GM18511 (cell line): ENCODE results near the gene KCNK10.

ENCODE experiments used
- ATAC-seq: cut with Tn5 transposase; IDR thresholded peaks from one replicate; pipeline ENCODE4 v1.9.1; 2021; ENCODE audit warnings: mild to moderate bottlenecking, moderate library complexity; ENCODE audit not compliant: unreplicated experiment

Gene KCNK10

DNA sequence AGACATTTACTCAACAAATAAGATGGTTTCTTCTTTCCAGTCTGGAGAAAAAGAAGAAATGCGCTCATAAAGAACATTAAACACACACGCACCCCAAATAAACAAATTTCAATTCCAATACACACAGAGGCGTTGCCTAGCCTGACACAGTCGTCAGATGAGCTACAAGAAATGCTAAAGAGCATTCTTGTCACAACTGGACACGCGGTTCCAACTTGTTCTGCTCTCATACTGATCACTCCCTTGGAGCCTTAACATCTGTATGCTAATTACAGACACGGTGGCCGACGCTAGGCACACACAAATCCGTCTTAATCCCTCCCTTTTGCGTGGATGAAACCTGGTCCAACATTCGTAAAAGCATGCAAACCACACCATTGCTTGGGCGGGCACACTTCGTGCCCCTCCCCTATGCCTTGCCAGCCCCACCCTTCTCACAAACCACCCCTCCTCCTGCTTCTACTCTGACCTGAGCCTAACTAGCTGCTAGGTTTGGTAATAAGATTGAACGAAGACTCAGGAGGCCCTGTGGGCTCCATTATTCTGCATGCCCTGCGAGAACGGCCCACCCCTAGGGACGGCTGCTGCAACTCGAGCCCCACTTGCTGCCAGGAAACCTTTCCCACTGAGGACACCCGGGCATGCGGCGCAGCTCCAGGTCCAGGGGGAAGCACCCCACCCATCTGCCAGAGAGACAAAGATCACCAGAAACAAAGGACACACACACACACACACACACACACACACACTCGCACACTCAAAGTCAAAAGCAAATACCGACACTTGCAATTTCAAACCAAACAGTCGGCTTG is 1.2 kb downstream of the KCNK10 start:
- no peak for ATAC-seq

DNA sequence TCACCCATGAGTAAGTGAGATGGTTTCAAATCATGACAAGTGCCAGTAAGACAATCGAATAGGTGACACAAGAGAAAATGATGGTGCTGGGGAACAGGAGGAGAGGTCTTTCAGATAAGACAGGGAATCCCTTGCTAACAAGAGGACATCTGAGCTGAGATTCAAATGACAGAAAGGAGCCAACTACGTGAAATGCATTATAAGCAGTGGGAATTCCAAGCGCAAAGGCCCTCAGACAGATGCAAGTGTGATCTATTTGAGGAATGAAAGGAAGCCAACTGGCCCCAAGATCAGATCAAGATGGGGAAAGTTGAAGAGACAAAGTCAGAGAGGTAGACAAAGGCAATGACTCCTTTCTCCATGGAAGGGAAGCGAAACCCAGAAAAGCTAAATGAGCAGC is 4.7 kb downstream of the KCNK10 start:
- no peak for ATAC-seq

DNA sequence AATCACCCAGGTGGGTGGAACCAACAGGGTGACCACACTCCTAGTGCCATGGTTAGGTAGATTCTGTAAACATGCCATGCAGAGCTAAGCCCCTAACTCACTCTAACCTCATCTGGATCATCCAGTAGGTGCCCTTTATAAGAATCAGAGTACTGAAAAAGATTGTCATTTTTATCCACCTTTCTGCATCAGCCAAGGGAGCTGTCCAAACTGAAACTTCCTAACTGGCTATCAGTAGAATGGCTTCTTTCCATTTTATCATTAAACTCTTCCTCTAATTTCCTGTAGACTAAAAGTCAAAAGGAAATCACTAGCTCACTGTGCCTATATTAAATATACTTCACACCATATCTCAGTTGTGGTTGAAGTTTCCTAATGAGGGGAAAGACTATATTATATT is 6.5 kb downstream of the KCNK10 start:
- no peak for ATAC-seq

DNA sequence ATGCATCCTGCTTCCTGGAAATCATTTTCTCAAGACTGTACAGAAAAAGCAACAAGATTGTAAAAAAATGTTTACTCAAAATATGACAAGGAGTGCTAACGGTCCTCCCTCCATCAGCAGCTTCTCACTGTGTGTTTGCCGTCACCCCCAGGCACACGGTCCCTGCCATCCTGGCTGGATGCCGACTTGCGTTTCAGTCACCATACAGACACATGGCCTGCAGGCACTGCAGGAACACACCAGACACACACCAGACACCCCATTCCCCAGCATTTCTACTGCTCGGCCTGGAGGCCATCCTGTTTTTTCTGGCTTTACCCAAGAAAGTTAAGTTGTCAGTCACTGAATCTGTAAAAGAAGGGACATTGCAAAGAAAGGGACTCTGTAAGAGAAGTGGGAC is 10.8 kb downstream of the KCNK10 start:
- no peak for ATAC-seq

DNA sequence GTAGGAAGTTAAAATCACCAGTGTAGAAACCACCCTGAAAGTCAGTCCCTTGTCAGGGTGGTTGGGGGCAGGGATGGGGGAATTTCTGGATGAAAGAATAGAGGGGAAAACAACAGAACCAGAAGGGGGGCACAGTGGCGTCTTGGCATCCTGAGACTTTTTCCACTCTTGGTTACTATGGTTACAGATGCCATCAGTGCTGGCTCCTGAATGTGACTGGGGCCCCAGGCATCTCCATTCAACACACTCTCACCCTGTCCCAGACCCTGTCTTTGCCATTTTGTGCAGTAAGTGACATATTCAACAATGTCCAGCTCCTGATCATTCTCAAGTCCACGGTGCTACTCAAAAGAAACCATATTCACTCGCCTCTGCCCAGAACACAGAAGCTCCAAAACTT is 11.3 kb downstream of the KCNK10 start:
- no peak for ATAC-seq

DNA sequence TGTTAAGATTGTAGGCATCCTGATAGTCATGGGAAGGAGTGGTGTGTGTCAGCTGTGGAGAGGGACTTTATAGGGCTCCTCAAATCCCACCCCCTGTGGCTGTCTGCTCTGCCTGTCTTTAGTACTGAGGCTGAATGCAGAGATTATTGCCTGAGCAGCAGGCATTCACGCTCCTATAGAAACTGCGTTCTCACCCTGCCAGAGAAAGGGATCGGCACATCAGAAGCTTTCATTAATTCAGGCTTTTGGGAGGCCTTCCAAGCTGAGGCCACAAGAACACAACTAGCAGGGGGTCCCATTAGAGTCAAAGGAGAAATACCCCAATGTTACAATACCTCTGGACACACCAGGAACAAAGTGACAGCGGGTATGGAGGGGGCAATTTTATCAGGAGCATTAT is 12.6 kb downstream of the KCNK10 start:
- no peak for ATAC-seq

DNA sequence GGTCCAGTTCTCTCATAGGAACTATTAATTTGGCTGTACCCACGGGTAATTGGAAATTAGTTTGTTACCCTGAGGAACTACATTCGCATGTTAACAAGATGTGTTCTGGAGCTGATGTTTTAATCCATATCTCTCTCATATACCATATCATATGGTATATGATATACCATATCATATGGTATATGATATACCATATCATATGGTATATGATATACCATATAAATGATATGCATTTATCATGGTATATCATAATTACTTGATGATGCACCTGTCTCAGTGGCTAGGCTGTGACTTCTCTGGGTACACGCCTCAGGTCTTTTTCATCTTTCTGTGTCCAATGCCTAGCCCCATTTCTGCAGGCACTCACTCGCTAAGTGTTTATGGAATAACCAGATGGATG is 13.0 kb downstream of the KCNK10 start:
- no peak for ATAC-seq

DNA sequence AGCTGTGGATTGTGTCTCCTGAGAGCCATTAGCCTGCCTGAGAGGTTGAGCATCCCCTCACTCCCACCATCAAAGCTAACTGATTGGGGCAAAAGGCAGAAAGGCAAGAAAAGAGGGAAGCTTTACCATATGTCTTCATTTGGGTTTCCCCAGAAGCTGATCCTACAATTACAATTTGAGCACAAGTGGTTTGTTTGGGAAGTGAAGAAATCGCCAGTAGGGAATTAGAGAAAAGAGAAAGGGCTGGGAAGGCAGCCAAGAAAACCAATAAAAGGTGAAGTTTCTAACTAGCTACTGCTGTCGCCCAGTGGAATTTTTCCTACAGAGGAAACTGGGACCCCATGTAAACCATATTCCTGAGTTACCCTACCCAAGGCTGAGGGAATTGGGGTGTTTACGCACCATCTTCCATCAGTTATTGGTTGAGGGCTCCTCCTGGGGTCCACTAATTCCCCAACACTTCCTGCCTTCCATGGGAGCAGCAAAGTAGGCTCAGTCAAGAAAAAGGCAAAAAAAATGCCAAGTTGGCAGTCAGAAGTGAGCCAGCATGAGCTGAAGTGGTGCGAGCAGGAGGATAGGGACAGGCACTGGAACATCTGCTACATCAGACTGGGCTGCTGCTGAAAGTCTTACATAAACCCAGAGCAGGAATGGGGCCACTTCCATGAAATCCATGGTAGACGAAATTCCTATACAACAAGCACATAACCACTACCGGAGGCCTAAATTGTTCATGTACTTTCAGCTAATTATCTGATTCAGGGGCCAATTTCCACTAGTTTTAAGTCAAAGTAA is 17.3 kb downstream of the KCNK10 start:
- ATAC-seq: no peak

DNA sequence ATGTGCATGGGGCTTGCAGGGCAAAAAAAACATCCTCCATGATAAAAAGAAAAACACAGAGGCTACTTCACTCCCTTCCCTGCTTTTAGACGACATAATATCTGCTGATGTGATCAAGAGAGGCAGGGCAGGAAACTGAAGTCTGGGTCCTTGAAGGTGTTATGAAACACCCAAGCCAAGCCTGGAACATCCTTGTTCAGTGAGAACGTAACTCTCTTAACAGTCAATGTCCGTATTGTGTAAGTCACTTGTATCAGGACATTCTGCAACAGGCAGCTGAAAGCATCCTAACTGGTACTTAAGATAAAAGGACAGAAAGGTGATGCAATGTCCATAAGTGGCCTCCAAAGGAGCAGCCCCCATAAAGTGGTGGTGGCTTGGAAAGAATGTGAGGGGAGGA is 20.0 kb downstream of the KCNK10 start:
- ATAC-seq: no peak

DNA sequence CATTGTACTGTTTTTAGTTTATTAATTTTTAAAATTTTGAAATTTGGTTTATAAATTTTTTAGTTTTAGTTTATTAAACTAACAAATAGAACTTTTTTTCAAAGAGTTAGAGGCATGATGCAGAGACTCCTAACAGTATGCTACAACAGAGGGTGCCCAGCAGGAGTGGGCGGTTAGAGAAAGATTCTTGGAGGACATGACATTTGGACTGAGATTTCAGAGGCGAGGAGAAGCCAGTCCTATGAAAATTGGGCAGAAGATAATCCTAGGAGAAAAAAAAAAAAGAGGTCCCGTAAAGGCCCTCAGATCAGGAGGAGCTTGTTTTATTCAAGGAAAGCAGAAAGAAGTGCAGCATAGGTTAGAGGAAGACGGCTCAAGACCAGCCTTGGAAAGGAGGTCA is 21.7 kb downstream of the KCNK10 start:
- ATAC-seq: no peak

DNA sequence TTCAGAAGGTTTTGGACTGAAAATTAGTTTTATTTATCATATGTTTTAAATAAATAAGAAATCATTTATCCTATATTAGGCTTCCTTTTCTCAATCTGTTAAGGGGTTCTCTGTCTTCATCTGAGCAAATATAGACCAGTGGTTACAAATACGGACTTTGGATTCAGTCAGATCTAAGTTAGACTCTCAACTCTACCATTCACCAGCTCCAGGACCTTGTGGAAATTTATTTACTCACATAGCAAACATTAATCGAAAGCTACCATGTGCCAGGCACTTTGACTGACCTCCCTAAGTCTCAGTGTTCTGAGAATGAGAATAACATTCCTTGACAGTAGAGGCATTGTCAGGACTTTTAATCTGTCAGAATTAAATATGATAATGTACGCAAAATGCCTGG is 22.3 kb downstream of the KCNK10 start:
- ATAC-seq: no peak

DNA sequence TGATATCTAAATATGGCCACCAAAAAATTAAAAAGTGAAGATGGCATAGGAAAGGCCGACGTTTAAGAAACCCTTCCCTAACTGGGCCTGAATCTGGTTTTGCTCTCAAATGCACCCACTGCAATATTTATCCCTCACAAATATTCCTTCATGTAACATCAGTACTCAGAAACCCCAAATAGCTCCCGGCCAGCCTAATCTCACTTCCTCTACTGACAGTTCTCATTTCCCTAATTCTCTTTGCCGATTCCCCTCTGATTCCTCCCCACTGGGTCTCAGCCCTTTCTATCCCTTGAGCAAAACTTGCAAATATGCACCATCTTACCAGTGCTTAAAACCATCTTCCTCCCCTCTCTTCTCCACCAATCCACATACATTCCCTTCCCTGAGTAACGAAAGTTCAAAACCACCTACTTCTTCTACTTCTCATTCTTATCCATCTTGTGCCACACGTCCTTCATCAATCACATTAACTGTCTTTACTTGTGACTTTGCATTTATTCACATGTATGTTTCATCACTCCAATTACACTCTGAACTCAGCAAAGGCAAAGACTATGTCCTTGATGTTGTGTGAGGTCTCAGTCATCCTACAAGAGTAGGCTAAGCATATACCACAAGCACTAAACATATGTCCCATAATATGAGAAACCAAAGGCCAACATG is 23.1 kb downstream of the KCNK10 start:
- ATAC-seq: peak; percentile 60

DNA sequence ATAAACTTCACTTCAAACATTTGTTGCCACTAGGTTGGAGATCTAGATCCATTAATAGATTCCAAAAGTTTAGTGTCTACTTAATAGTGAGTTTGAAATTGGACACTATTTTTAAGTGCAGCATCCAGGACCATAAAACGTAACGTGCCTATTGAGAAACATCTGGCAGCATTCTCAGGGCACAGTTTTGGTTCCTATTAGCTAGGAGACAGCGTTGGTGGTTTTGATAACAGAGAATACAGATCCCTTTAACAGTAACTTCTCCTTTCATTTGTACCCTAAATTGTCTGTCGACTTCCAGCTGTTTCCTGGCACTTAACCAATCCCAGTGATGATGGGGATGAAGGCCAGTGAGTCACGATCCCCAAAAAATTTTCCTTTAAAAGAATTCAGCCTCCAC is 25.8 kb downstream of the KCNK10 start:
- no peak for ATAC-seq

DNA sequence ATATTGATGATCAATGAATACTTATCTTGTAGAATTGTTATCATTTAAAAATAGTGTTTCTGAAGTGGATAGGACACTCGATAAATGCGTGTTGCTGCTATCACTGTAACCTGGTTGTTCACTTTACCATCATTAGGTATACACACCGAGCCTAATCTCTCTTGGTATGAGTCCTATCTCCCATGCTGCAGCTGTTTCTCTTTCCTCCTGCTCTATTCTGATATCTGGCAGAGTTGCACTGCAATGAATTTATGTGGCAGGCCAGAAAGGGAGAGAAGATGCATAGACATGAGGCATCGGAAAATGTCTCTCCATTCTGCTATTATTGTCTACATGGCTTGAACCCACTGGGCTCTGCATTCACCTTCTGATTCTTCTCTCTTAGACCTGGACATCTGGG is 26.7 kb downstream of the KCNK10 start:
- ATAC-seq: no peak

DNA sequence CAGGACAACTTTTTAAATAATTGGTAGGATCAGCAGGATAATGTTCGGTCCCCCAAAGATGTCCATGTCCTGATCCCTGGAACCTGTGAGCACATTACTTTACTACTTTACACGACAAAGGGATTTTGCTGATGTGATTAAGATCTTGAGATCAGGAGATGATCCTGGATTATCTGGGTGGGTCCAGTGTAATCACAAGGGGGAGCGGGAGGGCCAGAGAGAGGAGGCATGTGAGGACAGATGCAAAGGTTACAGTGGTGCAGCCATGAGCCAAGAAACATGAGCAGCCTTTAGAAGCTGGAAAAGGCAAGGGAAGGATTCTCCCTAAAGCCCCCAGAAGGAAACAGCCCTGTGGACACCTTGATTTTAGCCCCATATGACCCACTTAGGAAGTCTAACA is 33.1 kb downstream of the KCNK10 start:
- ATAC-seq: no peak

DNA sequence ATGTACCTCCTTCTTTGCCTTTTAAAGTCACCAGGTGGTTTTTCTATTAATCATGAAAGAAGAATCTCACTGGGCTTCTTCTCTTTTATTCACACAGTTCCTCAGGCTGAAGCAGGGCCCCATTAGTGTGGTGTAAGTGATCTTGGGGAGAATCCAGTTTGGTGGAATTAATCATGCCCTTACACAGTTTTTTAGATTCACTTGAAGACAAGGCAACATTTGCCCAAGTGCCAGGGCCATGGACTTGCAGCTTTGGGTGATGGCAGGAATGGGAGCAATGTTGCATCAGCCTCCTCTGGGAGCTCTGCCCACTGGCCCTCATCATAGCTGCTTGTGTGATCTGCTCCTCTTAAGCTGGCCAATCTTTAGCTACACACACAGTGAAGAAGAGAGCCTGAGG is 33.8 kb downstream of the KCNK10 start:
- ATAC-seq: no peak

DNA sequence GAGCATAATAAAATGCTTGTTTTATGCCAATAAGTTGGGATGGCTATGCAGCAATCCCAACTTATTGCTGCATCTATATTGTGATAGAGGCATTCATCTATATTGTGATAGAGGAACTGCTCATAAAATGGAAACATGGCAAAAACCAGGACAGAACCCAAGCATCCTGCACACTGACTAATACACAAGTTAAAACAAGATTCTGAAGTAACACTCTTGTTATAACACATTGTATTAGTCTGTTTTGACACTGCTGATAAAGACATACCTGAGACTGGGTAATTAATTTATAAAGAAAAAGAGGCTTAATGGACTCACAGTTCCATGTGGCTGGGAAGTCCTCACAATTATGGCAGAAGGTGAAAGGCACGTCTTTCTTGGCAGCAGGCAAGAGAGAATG is 36.8 kb downstream of the KCNK10 start:
- ATAC-seq: no peak

DNA sequence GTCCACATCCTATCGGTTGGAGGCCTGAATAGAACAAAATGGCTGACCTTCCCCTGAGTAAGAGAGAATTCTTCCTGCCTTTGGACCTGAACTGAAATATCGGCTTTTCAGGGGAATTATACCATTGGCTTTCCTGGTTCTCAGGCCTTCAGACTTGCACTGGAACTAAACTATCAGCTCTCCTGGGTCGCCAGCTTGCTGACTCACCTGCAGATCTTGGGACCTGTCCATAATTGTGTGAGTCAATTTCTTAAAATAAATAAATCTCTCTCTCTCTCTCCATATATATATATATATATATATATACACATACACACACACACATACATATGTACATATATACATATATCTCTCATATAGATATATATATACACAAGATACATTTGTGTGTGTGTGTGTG is 41.6 kb downstream of the KCNK10 start:
- ATAC-seq: no peak

DNA sequence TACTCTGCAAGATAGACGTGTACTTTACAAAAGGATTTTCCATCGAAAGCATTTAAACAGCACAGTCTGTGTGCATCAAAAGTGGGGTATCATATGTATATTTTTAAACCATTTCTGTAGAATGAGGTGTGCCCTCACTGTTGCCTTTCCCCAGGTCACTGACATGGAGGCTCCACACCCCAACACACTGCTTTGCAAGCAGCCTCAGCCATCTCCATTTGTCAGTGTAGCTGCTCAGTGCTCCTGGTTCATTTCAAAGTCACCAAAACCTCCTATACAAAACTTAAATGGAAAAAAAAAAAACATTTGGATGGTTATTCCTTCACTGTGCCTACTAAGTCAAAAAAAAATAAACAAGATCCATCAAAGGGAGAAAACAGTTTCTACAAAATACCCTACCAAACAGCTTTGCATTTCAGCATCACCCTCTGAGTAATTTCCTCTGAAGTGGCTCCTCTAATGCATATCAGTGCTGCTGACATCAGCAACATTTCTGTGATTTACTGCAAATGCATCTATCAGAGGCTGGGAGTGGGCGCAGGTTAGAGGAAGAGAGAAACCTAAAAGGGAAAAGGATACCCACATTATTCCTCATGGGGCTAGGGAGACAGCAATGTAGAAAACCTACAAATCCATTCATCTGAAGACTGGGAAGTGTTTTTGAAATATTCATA is 46.0 kb downstream of the KCNK10 start:
- no peak for ATAC-seq

DNA sequence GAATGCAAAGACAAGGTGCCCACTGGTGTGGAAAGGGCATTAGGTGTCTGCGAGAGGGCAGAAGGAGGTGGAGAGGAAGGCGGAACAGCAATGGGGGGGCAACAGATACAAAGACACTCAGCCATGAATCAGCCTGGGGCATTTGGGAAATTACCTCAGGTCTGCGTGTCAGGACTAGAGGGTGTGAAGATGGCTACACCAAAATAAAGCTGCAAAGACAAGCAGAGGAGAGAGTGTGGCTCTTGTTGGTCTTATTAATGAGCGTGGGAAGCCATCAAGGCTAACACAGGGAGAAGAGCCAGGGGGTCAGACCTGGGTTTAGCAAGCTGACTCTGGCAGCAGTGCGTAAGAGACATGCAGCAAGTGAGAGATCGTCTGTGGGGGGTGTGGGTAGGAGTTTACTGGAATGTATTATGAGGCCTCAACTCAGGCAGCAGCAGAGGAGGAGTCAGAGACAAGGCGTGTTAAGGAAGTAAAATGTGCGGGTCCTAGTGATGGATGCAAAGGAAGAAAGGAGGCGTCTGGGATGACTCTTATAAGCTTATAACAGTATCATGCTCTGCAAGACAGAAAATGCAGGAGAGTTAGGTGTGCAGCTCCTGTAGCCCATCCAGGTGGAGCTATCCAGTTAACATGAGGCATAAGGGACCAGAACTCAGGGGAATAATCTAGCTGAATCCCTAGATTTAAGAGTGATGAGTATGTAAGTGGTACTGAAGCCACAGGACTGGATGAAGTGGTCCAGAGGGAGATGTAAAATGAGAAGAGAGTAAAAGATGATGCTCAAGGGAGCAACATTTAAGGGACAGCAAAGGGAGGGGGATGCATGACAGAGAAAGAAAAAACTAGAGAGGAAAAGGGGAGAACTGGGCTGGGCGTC is 50.4 kb downstream of the KCNK10 start:
- ATAC-seq: no peak
